Thyroid gland (tissue), 4 donors: ENCODE results near the gene GNA15. TPM values are rescaled to one million over a fixed set of nuclear protein-coding genes. Genes with fewer than 3 reads are reported as not detected.
"Not testable (repeated sequence)": the region's sequence is repeated elsewhere in the genome, so short reads cannot be mapped to it uniquely, and the experiment has no call there.

ENCODE experiments used
- DNase-seq, 2 donors: peaks; one replicate each; pipeline ENCODE4 v3.0.0-alpha.2; 2019
- H3K27ac ChIP-seq, 3 donors: fragments of 200-600 bp; sonication (generic); 1 replicate in 2 of 3; 2 replicates in 1 of 3; pipeline ENCODE4 v1.5.1; 2016 to 2019; ENCODE audit warnings: mild to moderate bottlenecking in 1 of 3, moderate library complexity in 1 of 3
- H3K27me3 ChIP-seq: fragments of 200-600 bp; sonication (generic); one replicate; pipeline ENCODE4 v1.5.1; 2019
- H3K36me3 ChIP-seq, 2 donors: fragments of 200-600 bp; sonication (generic); one replicate each; pipeline ENCODE4 v1.5.1; 2016 to 2019
- H3K4me1 ChIP-seq, 2 donors: fragments of 200-600 bp; sonication (generic); one replicate each; pipeline ENCODE4 v1.5.1; 2017 to 2019
- H3K4me3 ChIP-seq, 3 donors: fragments of 200-600 bp; sonication (generic); replicated peaks in 1 of 3; 1 replicate in 2 of 3; 2 replicates in 1 of 3; pipeline ENCODE4 v1.5.1; 2016; ENCODE audit warnings: mild to moderate bottlenecking in 1 of 3
- H3K9me3 ChIP-seq: fragments of 200-600 bp; sonication (generic); one replicate; pipeline ENCODE4 v1.5.1; 2017
- CTCF ChIP-seq, 6 experiments: fragments of 200-600 bp in 3 of 6; fragments of 450-650 bp in 3 of 6; sonication (generic) in 3 of 6; IDR thresholded peaks; one replicate each; pipeline ENCODE4 v1.5.1; 2016 to 2019; ENCODE audit warnings: antibody characterized with exemption in 6 of 6, mild to moderate bottlenecking in 2 of 6, inconsistent platforms in 1 of 6, moderate library complexity in 1 of 6
- POLR2A ChIP-seq, 2 donors: fragments of 450-650 bp; IDR thresholded peaks; one replicate each; pipeline ENCODE4 v1.6.1; 2017; ENCODE audit warnings: antibody characterized with exemption in 2 of 2, mild to moderate bottlenecking in 2 of 2, moderate library complexity in 1 of 2
- whole genome bisulfite sequencing, 2 donors: methylation state at CpG; one replicate each; pipeline ENCODE4 v1.1.5; 2017; 5-methylcytosine and 5-hydroxymethylcytosine counted together
- intact Hi-C: fragments of 100-400 bp; cut with DNase I; formaldehyde crosslinking; loops from one replicate; pipeline ENCODE4 v1.15.1; 2023
- total RNA-seq, 4 donors: library from RNA; depleted of rRNA; stranded (reverse); fragments of >200 nt; gene quantifications; one replicate each; pipeline ENCODE4 v1.2.3, GENCODE V29; 2016

Gene GNA15
- total RNA-seq, 4 donors from 2014 or later: 0.88 to 4.6 (median 2.1) TPM

GRCh38 chr19:3163943-3164342 lies 28.1 kb downstream of the GNA15 start:
- Histone ChIP-seq H3K27me3 (no peaks in the 10 kb centered on the region), H3K36me3 (no peaks in the 10 kb centered on the region), H3K4me1 (peaks cover 10 to 25% of the 10 kb centered on the region in 2 donors), H3K27ac (no peak overlapping the region), H3K9me3 (no peaks in the 10 kb centered on the region), H3K4me3 (no peak overlapping the region)
- 61 to 65% methylated on average over 7 of the region's 7 CpGs for WGBS, 2 donors
- DNase-seq: no peak
- intact Hi-C loops: loop anchor here (5.0 to 10.0 kb wide), 4 partner anchors 37 to 277 kb away; no protein-coding TSS in a partner anchor
- TF ChIP-seq POLR2A (IDR thresholded peaks at IDR 0.05): no peak

GRCh38 chr19:3167533-3168272 lies 31.9 kb downstream of the GNA15 start:
- 59 to 62% methylated on average over 13 of the region's 13 CpGs for WGBS, 2 donors
- intact Hi-C loops: loop anchor here (10.0 kb wide), 2 partner anchors 93 to 213 kb away; no protein-coding TSS in a partner anchor

GRCh38 chr19:3171894-3172672 lies 36.2 kb downstream of the GNA15 start:
- intact Hi-C loops: no loop called here
- no peaks in the 10 kb centered on the region for H3K27me3 ChIP-seq
- WGBS, 2 donors: 93 to 96% methylated on average over 15 of the region's 15 CpGs
- DNase-seq: no peak
- H3K9me3 ChIP-seq: no peaks in the 10 kb centered on the region
- no peak overlapping the region for H3K4me3 ChIP-seq
- no peak for TF ChIP-seq POLR2A (IDR thresholded peaks at IDR 0.05)
- TF ChIP-seq CTCF (IDR thresholded peaks at IDR 0.05): no peak
- H3K4me1 ChIP-seq: peaks cover 23 to 45% of the 10 kb centered on the region in 2 donors
- no peaks in the 10 kb centered on the region for H3K36me3 ChIP-seq
- no peak overlapping the region for H3K27ac ChIP-seq

More at GRCh38 chr19:3167533-3168272, 31.9 kb downstream of the GNA15 start:
- no peaks in the 10 kb centered on the region for H3K36me3 ChIP-seq
- H3K27me3 ChIP-seq: no peaks in the 10 kb centered on the region
- H3K27ac ChIP-seq: peak overlapping the region; percentile 28 to 42 (median 33)
- TF ChIP-seq CTCF (IDR thresholded peaks at IDR 0.05) (no peak), POLR2A (IDR thresholded peaks at IDR 0.05) (no peak)
- H3K9me3 ChIP-seq: no peaks in the 10 kb centered on the region
- DNase-seq: peak; percentile 69 to 73
- peaks cover 10 to 42% of the 10 kb centered on the region in 2 donors for H3K4me1 ChIP-seq
- H3K4me3 ChIP-seq: no peak overlapping the region

- H3K27me3 ChIP-seq, H3K36me3 ChIP-seq, H3K27ac ChIP-seq, DNase-seq, intact Hi-C loops, H3K9me3 ChIP-seq, H3K4me3 ChIP-seq: not testable (repeated sequence)
- H3K4me1 ChIP-seq: peaks cover 27 to 50% of the 10 kb centered on the region in 2 donors
- 77 to 82% methylated on average over 5 to 6 of the region's 6 CpGs for WGBS, 2 donors
Observed at GRCh38 chr19:3172673-3173000, 36.8 kb downstream of the GNA15 start.

GRCh38 chr19:3175781-3176714 lies 40.2 kb downstream of the GNA15 start:
- intact Hi-C loops: no loop called here
- peak overlapping the region; percentile 94 to 98 (median 97) for H3K27ac ChIP-seq
- peak in 2 of 6 experiments; percentile 15 to 25 for TF ChIP-seq CTCF (IDR thresholded peaks at IDR 0.05)
- TF ChIP-seq POLR2A (IDR thresholded peaks at IDR 0.05): peak in 1 of 2 donors; percentile 70
- H3K4me3 ChIP-seq: no peak overlapping the region
- WGBS, 2 donors: 25 to 43% methylated on average over 16 to 17 of the region's 17 CpGs
- H3K4me1 ChIP-seq: peaks cover 18 to 39% of the 10 kb centered on the region in 2 donors
- H3K27me3 ChIP-seq: no peaks in the 10 kb centered on the region
- no peaks in the 10 kb centered on the region for H3K36me3 ChIP-seq
- H3K9me3 ChIP-seq: no peaks in the 10 kb centered on the region
- DNase-seq: peak; percentile 98
